Stromal cell of bone marrow (primary cell): ENCODE data around the gene MLH1.
"Not testable (repeated sequence)": the region's sequence is repeated elsewhere in the genome, so short reads cannot be mapped to it uniquely, and the experiment has no call there.

ENCODE experiments used
- DNase-seq: peaks from one replicate; pipeline ENCODE4 v3.0.0-alpha.2; 2012; ENCODE audit warnings: low read depth

MLH1 gene

DNA sequence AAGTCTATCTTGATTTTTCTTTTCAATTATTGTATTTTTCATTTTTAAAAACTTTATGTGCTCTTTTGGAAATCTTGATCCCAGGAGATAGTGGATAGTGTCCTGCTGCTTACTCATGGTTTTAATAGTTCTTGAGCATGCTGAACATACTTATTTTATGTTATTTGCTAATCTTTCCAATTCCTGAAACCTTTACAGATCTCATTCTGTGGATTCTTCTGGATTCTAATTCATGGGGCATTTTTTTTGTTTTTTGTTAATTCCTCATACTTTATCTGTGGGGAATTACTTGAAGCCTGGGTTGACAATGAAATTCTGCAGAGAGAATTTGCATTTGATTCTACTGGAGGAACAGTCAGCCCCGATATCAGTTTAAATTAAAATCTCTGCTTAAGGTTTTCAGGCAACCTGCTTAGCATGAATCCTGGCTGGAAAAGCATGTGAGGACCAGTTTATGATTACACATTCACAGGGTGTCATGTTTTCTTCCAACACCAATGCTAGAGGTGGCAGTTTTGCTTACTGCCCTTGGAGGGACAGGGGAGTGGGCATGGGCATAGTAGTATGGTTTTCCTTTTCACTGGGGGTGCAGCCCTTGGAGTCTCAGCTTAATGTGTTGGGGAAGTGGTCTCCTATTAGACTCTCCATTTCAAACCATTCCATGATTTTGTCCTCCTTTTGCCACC is 46.0 kb downstream of the MLH1 start:
- DNase-seq = no peak

DNA sequence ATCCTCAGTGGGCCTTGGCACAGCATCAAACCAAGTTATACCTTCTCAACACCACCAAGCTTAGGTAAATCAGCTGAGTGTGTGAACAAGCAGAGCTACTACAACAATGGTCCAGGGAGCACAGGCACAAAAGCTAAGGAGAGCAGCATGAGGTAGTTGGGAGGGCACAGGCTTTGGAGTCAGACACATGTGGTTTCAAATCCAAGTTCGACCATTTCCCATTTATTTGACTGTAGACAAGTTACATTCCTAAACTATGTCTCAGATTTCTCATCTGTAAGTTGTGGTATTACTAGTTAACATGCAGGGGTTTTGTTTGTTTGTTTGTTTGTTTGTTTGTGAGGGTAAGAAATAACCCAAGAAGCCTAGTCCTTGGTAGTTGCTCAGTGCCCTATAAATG is 46.9 kb downstream of the MLH1 start:
- no peak for DNase-seq

DNA sequence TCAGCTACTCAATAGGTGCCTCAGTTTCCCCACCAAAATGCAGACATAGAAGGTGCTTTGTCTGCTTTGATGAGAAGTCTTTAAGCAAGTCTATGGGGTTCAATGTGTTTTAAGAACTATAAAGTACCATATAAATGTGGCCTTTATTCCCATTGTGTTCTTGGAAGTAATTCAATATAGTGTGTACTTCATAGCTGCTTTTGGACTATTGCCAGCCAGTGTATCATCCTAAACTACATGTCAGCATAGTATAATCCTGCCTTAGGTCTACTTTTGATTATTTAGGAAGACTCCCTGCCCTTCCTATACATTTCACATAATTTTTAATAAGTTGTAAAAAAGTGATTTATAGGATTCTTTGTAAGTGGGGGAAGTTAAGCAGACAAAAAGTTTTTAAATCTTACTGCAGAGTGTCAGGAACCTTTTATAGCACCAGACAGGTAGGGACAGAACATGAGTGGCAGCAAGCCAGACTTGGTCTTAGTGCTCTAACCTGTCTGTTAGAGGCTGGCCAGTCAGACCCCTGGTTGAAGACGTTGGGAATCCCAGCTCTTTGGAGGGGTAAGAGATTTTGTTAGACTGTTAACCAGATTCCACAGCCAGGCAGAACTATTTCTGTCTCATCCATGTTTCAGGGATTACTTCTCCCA is 48.4 kb downstream of the MLH1 start:
- no peak for DNase-seq

GRCh38 chr3:37042712-37043111 is 49.4 kb downstream of the MLH1 start:
- DNase-seq = not testable (repeated sequence)

DNA sequence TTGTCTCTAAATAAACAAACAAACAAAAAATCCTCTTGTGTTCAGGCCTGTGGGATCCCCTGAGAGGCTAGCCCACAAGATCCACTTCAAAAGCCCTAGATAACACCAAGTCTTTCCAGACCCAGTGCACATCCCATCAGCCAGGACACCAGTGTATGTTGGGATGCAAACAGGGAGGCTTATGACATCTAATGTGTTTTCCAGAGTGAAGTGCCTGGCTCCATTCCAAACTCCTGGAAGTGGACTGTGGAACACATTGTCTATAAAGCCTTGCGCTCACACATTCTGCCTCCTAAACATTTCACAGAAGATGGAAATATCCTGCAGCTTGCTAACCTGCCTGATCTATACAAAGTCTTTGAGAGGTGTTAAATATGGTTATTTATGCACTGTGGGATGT is 57.0 kb downstream of the MLH1 start:
- DNase-seq = no peak

- DNase-seq = no peak
Observed at GRCh38 chr3:37052860-37053259, 59.5 kb downstream of the MLH1 start.

DNA sequence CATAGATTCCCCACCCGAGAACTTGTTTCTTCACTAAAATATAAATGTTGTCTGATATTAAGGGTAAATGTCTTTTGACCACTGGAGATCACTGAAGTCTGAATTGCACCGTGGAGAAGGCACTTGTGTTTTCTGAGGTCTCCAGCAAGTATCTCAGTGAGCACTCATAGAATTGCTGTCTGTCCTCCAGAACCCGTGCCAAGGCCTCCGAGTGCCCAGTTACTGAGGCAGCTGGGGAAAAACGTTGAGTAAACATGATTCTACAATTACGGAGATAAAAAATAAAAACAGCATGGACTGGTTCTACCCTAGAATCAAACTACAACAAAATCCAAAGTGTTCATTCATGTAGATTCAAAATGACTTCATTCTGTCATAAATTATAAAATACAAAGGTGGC is 60.0 kb downstream of the MLH1 start:
- DNase-seq = no peak

DNA sequence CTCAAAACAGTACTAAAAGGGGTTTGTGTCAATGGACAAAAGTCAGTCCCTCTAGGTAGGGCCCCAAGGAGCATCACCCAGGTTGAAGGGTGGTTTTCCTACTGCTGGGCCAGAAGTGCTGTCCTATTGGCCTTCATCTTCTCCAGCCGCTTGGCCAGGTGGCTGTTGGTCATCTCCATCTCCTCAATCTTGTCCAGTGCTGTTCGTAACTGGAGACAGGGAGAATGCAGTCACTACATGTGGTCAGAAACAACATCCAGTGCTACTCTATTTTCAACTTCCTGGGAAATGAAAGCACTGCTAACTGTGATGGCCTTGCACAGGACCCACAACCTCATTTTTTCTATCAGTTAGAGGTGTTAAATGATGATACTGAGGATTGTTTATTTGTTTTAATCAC is 60.4 kb downstream of the MLH1 start:
- DNase-seq = no peak

DNA sequence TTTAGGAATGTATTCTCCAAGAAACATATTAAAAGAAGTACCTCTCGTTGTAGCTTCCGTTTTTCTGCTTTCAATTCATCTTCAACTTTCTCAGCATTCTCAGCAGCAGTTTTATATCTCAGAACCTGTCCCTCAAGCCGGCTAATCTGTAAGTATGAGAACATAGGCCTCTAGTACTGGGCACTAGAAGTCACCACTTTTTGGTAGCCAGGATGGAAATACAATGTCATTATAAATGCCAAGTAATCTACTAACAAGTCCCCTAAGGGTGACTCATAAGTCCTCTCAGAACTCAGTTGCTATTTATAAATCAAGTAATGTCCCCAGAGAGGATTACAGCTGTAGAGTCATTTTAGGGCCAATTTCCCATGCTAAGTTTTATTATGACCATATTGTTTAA is 61.1 kb downstream of the MLH1 start:
- peak; percentile 95 for DNase-seq

DNA sequence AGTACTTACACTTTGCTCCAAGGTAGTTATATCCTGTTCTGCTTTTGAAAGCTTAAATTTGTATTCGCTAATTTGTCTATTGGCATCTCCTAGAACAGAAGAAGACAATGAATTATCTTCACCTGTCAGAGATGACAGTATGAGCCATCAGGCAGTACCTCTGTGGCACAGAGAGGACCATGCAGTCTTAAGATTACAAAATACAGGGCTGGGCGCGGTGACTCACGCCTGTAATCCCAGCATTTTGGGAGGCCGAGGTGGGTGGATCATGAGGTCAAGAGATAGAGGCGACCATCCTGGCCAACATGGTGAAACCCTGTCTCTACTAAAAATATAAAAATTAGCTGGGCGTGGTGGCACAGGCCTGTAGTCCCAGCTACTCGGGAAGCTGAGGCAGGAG is 61.8 kb downstream of the MLH1 start:
- not testable (repeated sequence) for DNase-seq

- no peak for DNase-seq
Observed at GRCh38 chr3:37056826-37057225, 63.5 kb downstream of the MLH1 start.

- no peak for DNase-seq
Observed at GRCh38 chr3:37058117-37058516, 64.8 kb downstream of the MLH1 start.

DNA sequence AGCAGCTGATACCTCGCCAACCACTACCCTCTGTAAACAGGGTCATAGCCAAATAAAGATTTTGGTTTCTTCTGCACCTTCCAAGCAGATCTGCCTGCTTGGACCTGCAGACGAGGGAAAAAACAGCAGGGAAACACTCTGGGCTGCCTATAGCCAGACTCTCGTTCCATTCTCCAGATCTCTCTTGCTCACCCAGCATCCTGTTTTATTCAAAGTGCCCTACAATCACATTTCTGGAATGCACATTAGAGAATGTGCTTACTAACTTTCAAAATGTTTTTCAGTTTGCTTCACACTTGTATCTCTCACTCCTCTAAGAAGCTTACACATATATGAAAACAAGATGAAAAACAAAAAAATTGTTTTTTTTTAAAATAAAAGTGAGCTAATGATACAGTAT is 71.4 kb downstream of the MLH1 start:
- DNase-seq = no peak

- DNase-seq = no peak
Observed at GRCh38 chr3:37067577-37067976, 74.3 kb downstream of the MLH1 start.

DNA sequence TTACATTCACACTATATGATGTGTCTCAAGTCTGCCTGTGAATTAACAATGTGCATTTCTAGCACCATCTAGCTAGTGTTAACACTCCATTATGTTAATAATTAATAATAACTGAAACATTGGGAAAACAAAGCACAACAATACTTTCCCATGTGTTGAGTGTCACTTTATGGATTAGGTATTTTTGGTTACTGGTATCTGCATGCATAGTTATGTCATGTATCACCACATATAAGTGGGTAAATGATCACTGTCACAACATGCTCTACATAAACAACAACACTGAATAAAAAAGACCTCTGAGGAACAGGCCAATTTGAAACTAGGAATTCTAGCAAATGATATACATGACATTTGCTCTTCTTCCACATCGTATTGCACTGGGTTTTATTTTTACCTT is 74.7 kb downstream of the MLH1 start:
- DNase-seq = no peak

- DNase-seq = no peak
Observed at GRCh38 chr3:37071921-37072320, 78.6 kb downstream of the MLH1 start.

DNA sequence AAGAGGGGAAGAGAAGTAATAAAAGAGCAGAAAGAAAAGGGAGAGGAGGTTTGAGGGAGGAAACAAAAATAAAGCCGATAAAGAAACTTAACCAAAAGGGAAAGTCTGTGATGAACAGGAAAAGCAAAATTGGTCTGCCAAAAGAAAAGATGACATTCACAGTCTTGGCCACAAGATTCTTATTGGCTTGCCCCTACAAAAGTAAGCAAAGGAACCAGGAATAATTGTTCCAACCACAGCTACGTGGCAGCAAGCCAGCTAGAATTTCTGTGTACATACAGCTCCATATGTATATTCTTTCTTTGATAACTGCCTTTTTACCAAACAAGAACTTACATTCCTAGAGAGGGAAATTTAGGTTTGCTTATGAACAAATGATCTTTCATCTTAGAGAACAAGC is 79.6 kb downstream of the MLH1 start:
- peak; percentile 40 for DNase-seq

- DNase-seq = peak; percentile 40
Observed at GRCh38 chr3:37074178-37074577, 80.9 kb downstream of the MLH1 start.

DNA sequence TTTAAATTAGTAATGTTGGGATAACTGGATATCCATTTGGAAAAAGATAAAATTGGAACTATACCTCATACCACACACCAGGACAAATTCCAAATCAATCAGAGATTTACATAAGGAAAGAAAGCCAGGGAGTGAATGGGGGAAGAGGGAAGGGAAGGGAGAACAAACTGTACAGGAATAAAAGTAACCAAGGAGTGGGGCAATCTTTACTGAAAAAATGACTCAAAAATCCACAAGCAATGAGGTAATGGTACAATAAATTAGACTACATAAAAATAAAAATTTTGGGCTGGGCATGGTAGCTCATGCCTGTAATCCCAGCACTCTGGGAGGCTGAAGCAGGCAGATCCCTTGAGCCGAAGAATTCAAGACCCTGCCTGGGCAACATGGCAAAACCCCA is 82.6 kb downstream of the MLH1 start:
- DNase-seq = no peak

- no peak for DNase-seq
Observed at GRCh38 chr3:37082317-37082716, 89.0 kb downstream of the MLH1 start.

DNA sequence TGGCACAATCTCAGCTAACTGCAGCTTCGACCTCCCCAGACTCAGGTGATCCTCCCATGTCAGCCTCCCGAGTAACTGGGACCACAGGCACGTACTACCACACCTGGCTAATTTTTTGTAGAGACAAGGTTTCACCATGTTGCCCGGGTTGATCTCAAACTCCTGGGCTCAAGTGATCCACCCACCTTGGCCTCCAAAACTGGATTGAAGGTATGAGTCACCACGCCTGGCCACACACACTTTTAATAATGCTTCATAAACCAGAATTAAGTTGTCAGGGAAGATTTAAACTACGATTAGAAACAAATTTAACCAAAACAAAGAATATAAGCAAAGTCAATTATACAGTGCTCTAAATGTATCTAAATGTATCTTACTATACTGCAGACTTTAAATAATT is 93.6 kb downstream of the MLH1 start:
- DNase-seq = no peak

- no peak for DNase-seq
Observed at GRCh38 chr3:37087870-37088269, 94.6 kb downstream of the MLH1 start.

DNA sequence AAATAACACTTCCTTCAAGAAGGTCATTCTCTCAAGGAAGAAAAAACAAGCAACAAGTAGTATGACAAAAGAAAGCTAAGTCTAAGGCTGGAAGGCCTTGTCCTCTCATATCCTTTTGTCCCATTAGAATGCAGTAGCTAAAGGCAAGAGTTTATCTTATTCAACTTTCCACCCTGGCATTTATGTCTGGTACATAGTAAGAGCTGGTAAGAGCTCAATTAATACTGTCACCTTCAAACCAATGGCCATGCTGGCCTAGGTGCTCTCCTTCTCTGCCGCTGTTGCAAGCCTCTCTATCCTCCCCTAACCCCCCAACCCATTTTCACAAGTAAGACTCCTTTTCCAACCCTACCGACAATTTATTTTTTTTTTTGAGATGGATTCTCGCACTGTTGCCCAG is 99.2 kb downstream of the MLH1 start:
- DNase-seq = no peak

GRCh38 chr3:37093481-37093880 is 100.2 kb downstream of the MLH1 start:
- no peak for DNase-seq
